NCI-H82 treated with DMSO at 0.1 percent for 48 hours (cell line): ENCODE measurements around the gene TCN1.
"Not testable (repeated sequence)": the region's sequence is repeated elsewhere in the genome, so short reads cannot be mapped to it uniquely, and the experiment has no call there.

Source experiments
- DNase-seq: peaks from one replicate; lab custom pipeline; 2025; ENCODE audit not compliant: unreplicated experiment; lab: John Stamatoyannopoulos, UW

TCN1 gene

DNA sequence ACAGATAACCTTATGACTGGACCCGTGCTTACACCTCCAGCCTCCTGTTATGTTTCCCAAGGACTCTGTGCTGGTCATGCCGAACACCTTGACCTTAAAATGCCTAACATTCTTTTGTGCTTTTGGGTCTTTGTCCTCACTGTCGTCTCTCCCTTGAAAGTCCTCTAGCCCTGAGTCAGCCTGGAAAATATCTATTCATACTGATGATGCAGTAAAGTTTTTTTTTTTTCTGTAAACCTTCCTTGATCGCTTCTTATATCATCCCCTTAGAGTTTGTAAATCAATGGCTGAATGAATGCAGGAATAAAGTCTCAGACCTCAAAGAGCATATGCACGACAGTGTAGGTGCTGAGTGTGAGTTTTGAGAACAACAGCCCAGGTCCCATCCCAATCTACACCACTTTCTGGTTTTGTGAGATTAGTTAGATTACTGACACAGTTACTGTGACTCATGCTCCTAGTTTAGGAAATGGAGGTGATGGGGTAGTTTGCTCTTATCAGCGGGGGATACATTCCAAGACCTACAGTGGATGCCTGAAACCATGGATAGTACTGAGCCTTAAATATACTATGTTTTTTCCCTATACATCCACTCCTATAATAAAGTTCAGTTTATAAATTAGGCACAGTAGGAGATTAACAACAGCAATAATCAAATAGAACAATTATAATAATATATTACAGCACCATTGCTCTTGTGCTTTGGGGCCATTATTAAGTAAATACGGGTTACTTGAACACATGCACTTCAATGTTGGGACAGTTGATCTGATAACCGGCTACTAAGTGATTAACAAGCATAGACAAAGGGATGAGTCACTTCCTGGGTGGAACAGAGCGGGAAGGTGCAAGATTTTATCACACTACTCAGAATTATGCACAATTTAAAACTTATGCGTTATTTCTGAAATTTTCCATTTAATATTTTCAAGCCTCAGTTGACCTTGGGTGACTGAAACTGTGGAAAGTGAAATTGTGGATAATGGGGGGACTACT is 8.6 kb downstream of the TCN1 start:
- DNase-seq: no peak

- DNase-seq: no peak
Measured at GRCh38 chr11:59854871-59855270, 11.4 kb downstream of the TCN1 start.

- not testable (repeated sequence) for DNase-seq
Measured at GRCh38 chr11:59851416-59851815, 14.9 kb downstream of the TCN1 start.

GRCh38 chr11:59849551-59849950 is 16.7 kb downstream of the TCN1 start:
- DNase-seq: not testable (repeated sequence)

DNA sequence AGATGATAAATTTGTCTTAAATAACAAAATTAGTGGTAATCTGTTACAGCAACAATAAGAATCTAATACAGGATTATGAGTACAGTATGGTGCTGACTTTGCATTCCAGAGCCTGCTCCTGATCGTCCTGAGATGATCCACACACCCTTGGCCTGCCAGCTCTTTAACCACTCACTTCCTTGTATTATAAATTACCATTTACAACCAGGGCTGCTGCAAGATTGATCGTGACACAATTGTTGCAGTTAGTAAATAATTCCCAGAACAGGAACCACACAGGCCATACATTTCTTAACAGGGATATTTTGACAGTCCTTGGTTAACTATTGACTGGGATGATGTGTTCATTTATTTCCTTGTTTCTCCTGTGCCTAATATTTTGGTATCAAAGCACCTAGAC is 17.2 kb downstream of the TCN1 start:
- DNase-seq: no peak

DNA sequence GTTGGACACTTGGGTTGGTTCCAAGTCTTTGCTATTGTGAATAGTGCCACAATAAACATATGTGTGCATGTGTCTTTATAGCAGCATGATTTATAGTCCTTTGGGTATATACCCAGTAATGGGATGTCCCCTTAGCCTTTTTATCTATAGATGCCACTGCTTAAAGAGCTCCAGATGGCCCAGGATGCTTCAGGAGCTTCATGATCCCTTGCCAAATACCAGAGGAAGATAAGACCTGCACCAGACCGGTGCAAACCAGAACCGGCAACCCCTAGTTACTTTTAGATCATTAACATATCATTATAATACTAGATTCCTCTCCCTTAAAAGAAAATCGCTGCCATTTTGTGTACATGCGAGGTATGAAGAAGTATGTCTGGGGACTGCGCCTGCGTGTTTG is 17.8 kb downstream of the TCN1 start:
- DNase-seq: not testable (repeated sequence)

- no peak for DNase-seq
Measured at GRCh38 chr11:59847626-59848025, 18.7 kb downstream of the TCN1 start.

DNA sequence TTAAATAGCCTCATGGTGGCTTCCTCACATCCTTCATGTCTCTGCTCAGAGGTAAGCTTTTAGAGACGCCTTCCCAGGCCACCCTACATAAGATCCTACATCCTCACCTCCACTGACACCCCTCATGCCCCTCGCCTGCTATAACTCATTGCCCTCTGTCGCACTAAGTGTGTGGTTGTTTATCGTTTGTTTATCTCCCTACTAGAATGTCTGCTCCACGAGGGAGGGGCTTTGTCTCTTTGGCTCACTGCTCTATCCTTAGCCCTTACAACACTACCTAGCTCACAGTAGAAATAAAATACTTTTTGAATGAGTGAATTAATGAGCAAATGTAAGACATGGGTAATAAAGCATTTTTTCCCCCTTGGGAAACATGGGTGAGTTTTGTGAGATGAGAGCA is 19.7 kb downstream of the TCN1 start:
- no peak for DNase-seq

- no peak for DNase-seq
Measured at GRCh38 chr11:59845399-59845798, 20.9 kb downstream of the TCN1 start, which contains the start of gene CBLIF. CBLIF (minus strand) TSS chr11:59845499; CDS start chr11:59845453, 46 bp downstream.

- no peak for DNase-seq
Measured at GRCh38 chr11:59842316-59842715, 24.0 kb downstream of the TCN1 start.

GRCh38 chr11:59841514-59841913 is 24.8 kb downstream of the TCN1 start:
- no peak for DNase-seq

DNA sequence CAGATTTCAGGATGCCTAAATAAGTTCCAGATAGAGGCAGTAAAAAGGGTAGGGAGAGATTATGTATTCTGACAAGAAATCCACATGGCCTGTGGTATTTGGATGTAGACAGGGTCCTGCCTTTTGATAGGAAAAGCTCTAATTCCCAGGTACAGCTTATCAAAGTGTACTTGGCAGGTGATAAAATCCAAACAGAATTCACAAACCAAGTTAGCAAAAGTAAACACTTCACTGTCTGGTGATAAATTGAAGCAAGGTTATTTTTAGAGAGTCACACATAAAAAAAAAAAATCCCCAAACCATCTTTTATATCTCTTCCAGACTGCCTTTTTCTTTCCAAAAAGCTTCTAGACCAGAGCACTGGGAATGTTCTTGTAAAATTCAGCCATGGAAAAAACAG is 26.7 kb downstream of the TCN1 start:
- no peak for DNase-seq

GRCh38 chr11:59833602-59834001 is 32.7 kb downstream of the TCN1 start:
- no peak for DNase-seq

DNA sequence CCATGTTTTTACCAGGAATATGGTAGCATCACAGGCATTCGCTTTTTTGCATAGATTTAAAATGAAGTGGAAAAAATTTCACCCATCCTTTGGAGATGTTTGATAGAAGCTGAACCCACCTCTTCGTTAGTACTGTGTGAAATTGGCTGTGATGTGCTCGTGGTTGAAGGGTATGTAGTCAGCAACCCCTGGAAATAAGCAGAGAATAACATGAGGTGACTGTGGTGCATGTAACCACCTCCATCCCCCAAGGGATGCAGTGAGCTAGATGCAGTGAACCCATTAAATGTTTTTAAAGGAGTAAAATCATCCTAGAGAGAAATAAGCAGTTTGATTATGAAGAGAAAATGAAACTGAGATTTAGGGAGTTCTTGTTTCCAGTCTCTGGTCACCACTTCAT is 36.9 kb downstream of the TCN1 start:
- no peak for DNase-seq

GRCh38 chr11:59822989-59823566 is 43.2 kb downstream of the TCN1 start:
- peak; percentile 6 for DNase-seq

- DNase-seq: no peak
Measured at GRCh38 chr11:59818572-59818971, 47.7 kb downstream of the TCN1 start.

DNA sequence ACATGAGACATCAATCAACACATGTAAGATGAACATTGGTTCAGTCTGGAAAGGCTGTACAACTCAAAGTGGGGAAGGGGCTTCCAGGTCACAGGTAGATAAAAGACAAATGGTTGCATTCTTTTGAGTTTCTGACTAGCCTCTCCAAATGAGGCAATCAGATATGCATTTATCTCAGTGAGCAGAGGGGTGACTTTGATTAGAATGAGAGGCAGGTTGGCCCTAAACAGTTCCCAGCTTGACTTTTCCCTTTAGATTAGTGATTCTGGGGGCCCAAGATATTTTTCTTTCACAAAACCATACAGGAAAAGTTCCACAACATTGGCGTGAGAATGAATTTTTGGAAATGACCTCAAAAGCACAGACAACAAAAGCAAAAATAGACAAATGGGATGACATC is 49.9 kb downstream of the TCN1 start:
- DNase-seq: not testable (repeated sequence)

- no peak for DNase-seq
Measured at GRCh38 chr11:59815754-59816153, 50.5 kb downstream of the TCN1 start.

DNA sequence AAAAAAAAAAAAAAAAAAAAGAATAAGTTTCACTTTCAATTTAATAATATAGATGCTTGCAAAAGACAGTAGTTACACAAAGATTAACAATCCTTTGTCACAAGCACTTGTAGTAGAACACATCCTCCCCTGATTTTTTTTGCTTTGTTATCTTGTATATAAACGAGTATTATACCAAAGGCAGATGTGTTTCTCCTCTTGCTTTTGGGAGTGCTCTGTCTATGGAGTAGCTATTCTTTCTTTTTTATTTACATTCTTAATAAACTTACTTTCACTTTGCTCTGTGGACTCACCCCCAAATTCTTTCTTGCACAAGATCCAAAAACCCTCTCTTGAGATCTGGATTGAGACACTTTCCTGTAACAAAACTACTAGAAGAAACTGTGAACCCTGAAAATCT is 52.3 kb downstream of the TCN1 start:
- DNase-seq: no peak

GRCh38 chr11:59813364-59813763 is 52.9 kb downstream of the TCN1 start:
- DNase-seq: no peak

DNA sequence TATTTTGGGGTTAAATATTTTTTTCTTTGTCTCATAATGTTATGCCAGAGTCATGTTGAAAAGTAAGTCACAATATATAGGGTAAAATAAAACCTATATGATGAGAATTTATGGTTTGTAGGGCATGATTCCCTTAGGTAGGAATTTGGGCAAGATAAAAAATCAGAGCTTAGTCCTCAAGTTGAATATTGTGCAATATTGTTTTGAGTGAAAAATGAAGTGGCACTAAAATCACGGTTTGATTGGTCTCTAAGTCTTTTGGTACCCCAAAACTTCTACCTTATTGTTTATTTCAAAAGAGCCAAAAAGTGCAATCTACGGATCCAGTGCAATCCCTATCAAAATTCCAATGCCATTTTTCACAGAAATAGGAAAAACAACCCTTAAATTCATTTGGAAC is 54.1 kb downstream of the TCN1 start:
- no peak for DNase-seq

- DNase-seq: no peak
Measured at GRCh38 chr11:59810911-59811259, 55.4 kb downstream of the TCN1 start.
